ENCODE data around the gene FAM131C.
"Not testable (repeated sequence)": the region's sequence is repeated elsewhere in the genome, so short reads cannot be mapped to it uniquely, and the experiment has no call there.

DNA sequence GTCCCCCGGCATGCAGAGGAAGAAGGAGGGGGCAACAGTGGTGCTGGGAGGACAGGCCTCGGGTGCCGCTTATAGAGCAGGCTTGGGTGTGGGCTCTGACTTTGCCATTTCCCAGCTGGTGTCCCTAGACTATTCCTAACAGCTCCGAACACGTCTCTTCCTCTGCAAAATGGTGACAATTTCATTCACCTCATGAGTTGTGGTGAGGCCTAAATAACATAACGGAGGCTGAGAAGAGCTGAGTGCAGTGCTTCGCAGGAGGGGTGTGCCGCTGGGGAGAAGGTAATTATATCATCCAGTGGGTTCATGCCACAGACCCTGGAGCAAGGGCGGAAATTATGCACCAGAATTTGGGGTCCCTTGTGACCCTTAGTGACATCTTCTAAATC is 10.8 kb downstream of the FAM131C start:
- not testable (repeated sequence) for TF ChIP-seq CTCF, EP300 (IDR thresholded peaks at IDR 0.05)

Measured in upper lobe of left lung (tissue), 4 donors.